Measurements from ENCODE around the gene RSF1.

DNA sequence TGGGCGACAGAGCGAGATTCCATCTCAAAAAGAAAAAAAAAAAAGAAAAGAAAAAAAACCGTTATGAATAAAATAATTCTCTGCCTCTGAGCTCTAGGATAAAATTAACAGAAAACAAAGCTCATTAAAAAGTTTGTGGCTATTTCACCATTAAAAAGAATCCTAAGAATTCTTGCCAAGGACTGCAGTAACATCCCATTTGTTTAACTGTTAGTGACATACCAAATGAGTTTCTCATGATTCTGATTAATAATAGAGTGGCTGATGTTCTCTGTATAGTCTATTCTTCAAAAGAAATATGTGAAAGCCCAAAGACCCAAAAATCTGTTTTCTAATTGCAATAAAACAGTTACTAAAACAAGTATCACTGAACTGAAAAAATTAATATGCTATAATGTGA, 202.6 kb downstream of the RSF1 start:
- TF ChIP-seq, protein P1, sequence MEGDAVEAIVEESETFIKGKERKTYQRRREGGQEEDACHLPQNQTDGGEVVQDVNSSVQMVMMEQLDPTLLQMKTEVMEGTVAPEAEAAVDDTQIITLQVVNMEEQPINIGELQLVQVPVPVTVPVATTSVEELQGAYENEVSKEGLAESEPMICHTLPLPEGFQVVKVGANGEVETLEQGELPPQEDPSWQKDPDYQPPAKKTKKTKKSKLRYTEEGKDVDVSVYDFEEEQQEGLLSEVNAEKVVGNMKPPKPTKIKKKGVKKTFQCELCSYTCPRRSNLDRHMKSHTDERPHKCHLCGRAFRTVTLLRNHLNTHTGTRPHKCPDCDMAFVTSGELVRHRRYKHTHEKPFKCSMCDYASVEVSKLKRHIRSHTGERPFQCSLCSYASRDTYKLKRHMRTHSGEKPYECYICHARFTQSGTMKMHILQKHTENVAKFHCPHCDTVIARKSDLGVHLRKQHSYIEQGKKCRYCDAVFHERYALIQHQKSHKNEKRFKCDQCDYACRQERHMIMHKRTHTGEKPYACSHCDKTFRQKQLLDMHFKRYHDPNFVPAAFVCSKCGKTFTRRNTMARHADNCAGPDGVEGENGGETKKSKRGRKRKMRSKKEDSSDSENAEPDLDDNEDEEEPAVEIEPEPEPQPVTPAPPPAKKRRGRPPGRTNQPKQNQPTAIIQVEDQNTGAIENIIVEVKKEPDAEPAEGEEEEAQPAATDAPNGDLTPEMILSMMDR (IDR thresholded peaks at IDR 0.05), result no peak
- TF ChIP-seq POLR2A (IDR thresholded peaks at IDR 0.05), result no peak
